GM23338 (cell line): Measurements from ENCODE around the gene DPYD. TPM values are rescaled to one million over a fixed set of nuclear protein-coding genes. Genes with fewer than 3 reads are reported as not detected.

Source experiments
- ATAC-seq: fragments of 200-7000 bp; cut with Tn5 transposase; 3 replicates; pipeline ENCODE4 v1.9.1; 2020
- DNase-seq: peaks from one replicate; pipeline ENCODE4 v3.0.0-alpha.2; 2015; ENCODE audit warnings: low spot score
- H2AFZ ChIP-seq: fragments of 200-600 bp; sonication (generic); 2 replicates; pipeline ENCODE4 v1.8.0; 2016; ENCODE audit warnings: antibody characterized with exemption, mild to moderate bottlenecking, moderate library complexity
- H3F3A ChIP-seq: fragments of 200-600 bp; sonication (generic); replicated peaks from 2 replicates; pipeline ENCODE4 v1.8.0; 2017; ENCODE audit warnings: antibody characterized with exemption, mixed run types, low read depth
- H3K27ac ChIP-seq: fragments of 200-600 bp; sonication (generic); 2 replicates; pipeline ENCODE4 v1.6.1; 2016; ENCODE audit warnings: low read depth
- H3K27me3 ChIP-seq: fragments of 200-600 bp; sonication (generic); 2 replicates; pipeline ENCODE4 v1.8.0; 2016; ENCODE audit warnings: mild to moderate bottlenecking, mixed run types, moderate library complexity; ENCODE audit not compliant: insufficient read depth
- H3K36me3 ChIP-seq: fragments of 200-600 bp; sonication (generic); 2 replicates; pipeline ENCODE4 v1.8.0; 2016; ENCODE audit warnings: mild to moderate bottlenecking; ENCODE audit not compliant: insufficient read depth
- H3K4me1 ChIP-seq: fragments of 200-600 bp; sonication (generic); 2 replicates; pipeline ENCODE4 v1.8.0; 2016; ENCODE audit warnings: mild to moderate bottlenecking, moderate library complexity; ENCODE audit not compliant: insufficient read depth
- H3K4me2 ChIP-seq: fragments of 200-600 bp; sonication (generic); 2 replicates; pipeline ENCODE4 v1.7.1; 2017; ENCODE audit warnings: mixed run types
- H3K4me3 ChIP-seq: fragments of 200-600 bp; sonication (generic); 2 replicates; pipeline ENCODE4 v1.6.1; 2016; ENCODE audit warnings: mixed run types
- H3K79me2 ChIP-seq: fragments of 200-600 bp; sonication (generic); replicated peaks from 2 replicates; pipeline ENCODE4 v1.8.0; 2017; ENCODE audit warnings: mild to moderate bottlenecking; ENCODE audit not compliant: insufficient read depth
- H3K9me2 ChIP-seq: fragments of 200-600 bp; sonication (generic); 2 replicates; pipeline ENCODE4 v1.8.0; 2017; ENCODE audit not compliant: insufficient read depth
- H4K20me1 ChIP-seq: fragments of 200-600 bp; sonication (generic); replicated peaks from 2 replicates; pipeline ENCODE4 v1.8.0; 2017; ENCODE audit warnings: mild to moderate bottlenecking; ENCODE audit not compliant: insufficient read depth
- H3K27ac Mint-ChIP-seq: 2 replicates; pipeline ENCODE4 v1.8.0; 2020; ENCODE audit warnings: inconsistent platforms, mild to moderate bottlenecking, moderate library complexity, mixed read lengths
- H3K27me3 Mint-ChIP-seq: 3 replicates; pipeline ENCODE4 v1.8.0; 2022; ENCODE audit warnings: low read depth, mild to moderate bottlenecking, moderate library complexity, mixed read lengths, inconsistent platforms; ENCODE audit not compliant: insufficient read depth, poor library complexity
- H3K36me3 Mint-ChIP-seq: 3 replicates; pipeline ENCODE4 v1.8.0; 2021; ENCODE audit warnings: low read depth, mild to moderate bottlenecking, inconsistent platforms, moderate library complexity, mixed read lengths
- H3K4me1 Mint-ChIP-seq: 3 replicates; pipeline ENCODE4 v1.8.0; 2020; ENCODE audit warnings: mild to moderate bottlenecking, inconsistent platforms, mixed read lengths
- H3K4me3 Mint-ChIP-seq: 3 replicates; pipeline ENCODE4 v1.8.0; 2021; ENCODE audit warnings: moderate library complexity, mild to moderate bottlenecking, inconsistent platforms, mixed read lengths
- H3K9me3 Mint-ChIP-seq: 3 replicates; pipeline ENCODE4 v1.8.0; 2020; ENCODE audit warnings: moderate library complexity, mild to moderate bottlenecking, inconsistent platforms, mixed read lengths
- CREB1 ChIP-seq: fragments of 250-450 bp; sonication (Bioruptor Pico); IDR thresholded peaks from 2 replicates; pipeline ENCODE4 v1.5.0; 2020; ENCODE audit warnings: low read depth, mild to moderate bottlenecking, moderate library complexity
- CTCF ChIP-seq, 2 experiments: fragments of 200-600 bp in 1 of 2; sonication (generic) in 1 of 2; conservative IDR thresholded peaks; 2 replicates each; pipeline versions ENCODE4 v1.5.1 to v1.6.1; 2016 to 2017; ENCODE audit warnings: antibody characterized with exemption in 2 of 2, low read depth in 2 of 2, mild to moderate bottlenecking in 2 of 2, moderate library complexity in 1 of 2
- ETS1 ChIP-seq: IDR thresholded peaks from 2 replicates; pipeline ENCODE4 v1.6.1; 2016; ENCODE audit warnings: antibody characterized with exemption
- EZH2 ChIP-seq: fragments of 200-600 bp; sonication (generic); IDR thresholded peaks from one replicate; pipeline ENCODE4 v1.8.0; 2017; ENCODE audit warnings: antibody characterized with exemption, mild to moderate bottlenecking, low read depth; ENCODE audit not compliant: unreplicated experiment
- EZH2phosphoT487 ChIP-seq: fragments of 200-600 bp; sonication (generic); IDR thresholded peaks from one replicate; pipeline ENCODE4 v1.8.1; 2018; ENCODE audit warnings: antibody characterized with exemption; ENCODE audit not compliant: unreplicated experiment
- JUNB ChIP-seq: IDR thresholded peaks from one replicate; pipeline ENCODE4 v1.6.1; 2016; ENCODE audit warnings: antibody characterized with exemption; ENCODE audit not compliant: unreplicated experiment
- NANOG ChIP-seq: IDR thresholded peaks from 2 replicates; pipeline ENCODE4 v1.6.1; 2016; ENCODE audit warnings: antibody characterized with exemption, borderline replicate concordance
- POLR2AphosphoS5 ChIP-seq: IDR thresholded peaks from 2 replicates; pipeline ENCODE4 v1.6.1; 2016; ENCODE audit warnings: antibody characterized with exemption, low read depth
- REST ChIP-seq: IDR thresholded peaks from one replicate; pipeline ENCODE4 v1.6.1; 2018; ENCODE audit warnings: antibody characterized with exemption; ENCODE audit not compliant: unreplicated experiment
- STAT1 ChIP-seq: IDR thresholded peaks from one replicate; pipeline ENCODE4 v1.6.1; 2016; ENCODE audit warnings: antibody characterized with exemption; ENCODE audit not compliant: unreplicated experiment
- ZNF114 ChIP-seq: fragments of 250-450 bp; sonication (Bioruptor Pico); IDR thresholded peaks from 2 replicates; pipeline ENCODE4 v1.5.0; 2020; ENCODE audit warnings: mild to moderate bottlenecking, moderate library complexity
- ZNF331 ChIP-seq: fragments of 250-450 bp; sonication (Bioruptor Pico); IDR thresholded peaks from 2 replicates; pipeline ENCODE4 v1.5.0; 2020; ENCODE audit warnings: low read depth, mild to moderate bottlenecking, moderate library complexity
- ZNF462 ChIP-seq: fragments of 250-450 bp; sonication (Bioruptor Pico); IDR thresholded peaks from 2 replicates; pipeline ENCODE4 v1.5.0; 2020; ENCODE audit warnings: mild to moderate bottlenecking, moderate library complexity
- polyA plus RNA-seq: library from polyadenylated mRNA; unstranded; fragments of >200 nt; fragmentation: Nextera tagmentation; extraction: Ambion mirVana; gene quantifications from 2 replicates; pipeline ENCODE4 v1.2.1, GENCODE V29; 2016
- total RNA-seq: library from RNA; depleted of rRNA; stranded (reverse); fragments of >200 nt; shearing (Covaris generic); gene quantifications from 2 replicates; pipeline ENCODE4 v1.2.3, GENCODE V29; 2014

Gene DPYD
- total and polyA plus RNA-seq, 2 experiments from 2014 or later = 0.50 to 1.6 TPM

- no peaks in the 10 kb centered on the region for H3K36me3 ChIP-seq
- no peaks in the 10 kb centered on the region for H3K36me3 Mint-ChIP-seq
- no peak overlapping the region for H3K4me2 ChIP-seq
- no peak overlapping the region for H3K27ac ChIP-seq
- H3K27me3 Mint-ChIP-seq = no peaks in the 10 kb centered on the region
- no peaks in the 10 kb centered on the region for H4K20me1 ChIP-seq
- no peaks in the 10 kb centered on the region for H3K79me2 ChIP-seq
- no peak overlapping the region for H3K4me3 Mint-ChIP-seq
- no peaks in the 10 kb centered on the region for H3K9me3 Mint-ChIP-seq
- ATAC-seq = no peak
- H3K4me3 ChIP-seq = no peak overlapping the region
- TF ChIP-seq JUNB = no peak
- TF ChIP-seq ETS1 = no peak
- no peak for TF ChIP-seq EZH2
- no peak for TF ChIP-seq REST
- no peak for TF ChIP-seq EZH2phosphoT487
- TF ChIP-seq STAT1 = no peak
- TF ChIP-seq ZNF462 (CRISPR knock-in tag) = no peak
- no peak for TF ChIP-seq POLR2AphosphoS5
- TF ChIP-seq CTCF (conservative IDR thresholded peaks at IDR 0.05; ENCODE audit: low read depth in 2 of 2) = no peak
- TF ChIP-seq CREB1 = no peak
- no peak for TF ChIP-seq ZNF331 (CRISPR knock-in tag)
- no peak for TF ChIP-seq NANOG
- no peak for TF ChIP-seq ZNF114
- no peak for DNase-seq
- H3K4me1 Mint-ChIP-seq = peaks cover 11% of the 10 kb centered on the region
- H3K27me3 ChIP-seq = no peaks in the 10 kb centered on the region
- peaks cover 9% of the 10 kb centered on the region; the same call in 1 of the 2 replicates for H3K4me1 ChIP-seq
- H3K9me2 ChIP-seq = 0 out of 2 replicates have a peak, but pooled peaks cover 6% of the 10 kb centered on the region
- H3K27ac Mint-ChIP-seq = no peak overlapping the region
- no peak overlapping the region for H2AFZ ChIP-seq
- H3F3A ChIP-seq = no peaks in the 10 kb centered on the region
Observed at GRCh38 chr1:97196825-97197516, 723.9 kb downstream of the DPYD start.
